Activated T-helper 9 cell treated with anti-CD3 and anti-CD28 coated beads, Interleukin-2, amount 50 U/mL, for 16 hours (primary cell): Measurements from ENCODE around the gene SMYD5.

Experiments used
- DNase-seq: peaks from one replicate; pipeline ENCODE4 v3.0.0-alpha.2; 2020; ENCODE audit warnings: low read depth

The SMYD5 gene

DNA sequence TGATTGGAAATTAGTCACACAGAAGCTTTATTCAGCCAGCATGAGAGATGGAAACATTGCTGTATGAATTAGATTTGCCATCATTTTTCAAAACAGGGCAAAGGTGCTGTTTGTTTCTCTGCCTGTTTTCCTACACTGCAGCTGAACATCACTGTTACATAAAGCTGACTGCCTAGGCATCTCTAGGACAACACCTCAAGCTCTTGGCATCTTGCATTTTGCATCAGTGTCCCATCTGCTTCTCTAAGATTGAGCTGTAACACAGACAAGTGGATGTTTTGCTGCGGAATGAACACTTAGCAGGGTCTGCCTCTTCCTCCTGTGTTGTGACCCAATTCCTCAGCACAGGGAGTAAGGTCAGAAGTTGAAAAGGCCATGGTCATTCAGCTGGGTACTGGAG is 24.9 kb downstream of the SMYD5 start:
- no peak for DNase-seq

DNA sequence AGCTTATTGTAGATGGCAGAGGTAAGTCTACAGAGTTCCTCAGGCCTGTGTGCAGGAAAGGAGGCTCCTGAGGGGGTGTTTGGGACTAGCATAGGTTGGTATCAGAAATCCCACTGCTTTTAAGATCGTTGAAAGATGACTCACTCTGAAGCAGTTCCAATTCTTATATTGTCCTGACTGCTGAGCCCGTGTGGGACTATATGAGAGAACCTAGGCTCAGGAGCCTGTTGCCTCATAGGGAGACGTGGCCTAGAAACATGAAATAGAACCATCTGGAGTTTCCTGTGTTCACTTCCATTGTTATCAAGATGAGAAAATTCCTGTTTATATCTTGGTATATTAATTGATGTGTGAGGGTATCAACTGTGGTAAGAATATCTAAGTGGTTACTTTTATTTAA is 25.7 kb downstream of the SMYD5 start:
- no peak for DNase-seq

DNA sequence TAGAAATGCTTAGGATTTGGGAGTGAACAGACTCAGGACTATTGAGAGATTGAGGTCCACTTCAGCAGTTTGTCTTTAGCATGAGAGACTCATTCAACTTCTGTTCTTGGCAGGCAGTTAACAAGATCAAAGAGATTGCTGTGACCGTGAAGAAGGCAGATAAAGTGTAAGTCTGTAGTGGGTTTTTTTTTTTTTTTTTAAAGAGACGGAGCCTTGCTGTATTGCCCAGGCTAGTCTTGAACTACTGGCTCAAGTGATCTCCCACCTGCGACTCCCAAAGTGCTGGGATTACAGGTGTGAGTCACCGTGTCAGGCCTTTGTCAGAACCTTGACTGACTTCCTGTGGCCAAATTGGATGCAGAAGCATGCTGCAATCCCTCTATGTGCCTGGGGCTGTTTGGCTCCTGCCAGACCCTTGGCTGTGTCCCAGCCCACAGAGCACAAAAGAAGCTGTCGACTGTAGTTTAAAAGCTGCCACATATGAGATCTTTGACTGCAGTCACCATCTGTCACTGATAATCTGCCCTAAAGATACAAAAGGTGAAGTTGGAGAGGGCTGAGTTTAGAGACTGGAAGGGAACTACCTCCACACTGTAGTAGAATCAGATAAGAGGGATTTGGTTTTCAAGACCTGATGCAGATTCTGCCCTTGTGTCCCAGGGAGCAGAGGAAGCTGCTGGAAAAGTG is 30.0 kb downstream of the SMYD5 start:
- no peak for DNase-seq

DNA sequence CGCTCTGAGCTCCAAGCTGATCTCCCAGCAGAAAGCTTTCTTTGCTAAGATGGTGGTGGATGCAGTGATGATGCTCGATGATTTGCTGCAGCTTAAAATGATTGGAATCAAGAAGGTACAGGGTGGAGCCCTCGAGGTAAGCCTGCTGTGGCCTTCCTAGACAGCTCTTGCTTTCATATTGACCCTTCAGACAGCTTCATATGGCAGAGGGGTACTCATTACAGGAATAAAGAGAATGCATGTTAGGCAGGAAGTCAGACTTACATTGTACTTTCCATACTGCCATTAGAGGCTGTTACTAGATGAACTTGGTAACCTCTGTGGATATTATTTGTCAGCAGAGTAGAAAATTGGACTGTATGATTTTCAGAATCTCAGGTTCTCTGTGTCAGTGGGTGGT is 30.5 kb downstream of the SMYD5 start:
- DNase-seq, result no peak

DNA sequence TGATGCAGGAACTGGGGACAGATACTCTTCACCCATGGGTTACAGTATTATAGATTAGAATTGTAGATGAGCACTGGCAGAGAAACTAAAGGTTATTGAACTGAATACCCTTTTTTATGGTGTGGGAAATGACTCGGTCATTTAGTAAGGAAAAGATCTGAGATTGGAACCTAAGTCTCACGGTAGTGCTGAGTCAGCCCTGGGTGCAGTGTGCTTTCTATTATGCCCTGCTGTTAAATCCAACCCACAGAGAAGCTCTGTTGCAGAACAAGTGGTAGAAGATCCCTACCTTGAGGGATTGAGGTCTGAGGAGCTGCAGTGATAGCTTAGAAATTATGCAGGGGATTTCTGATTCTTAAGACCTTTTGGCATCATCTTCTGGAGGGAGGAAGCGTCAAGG is 32.8 kb downstream of the SMYD5 start:
- no peak for DNase-seq

DNA sequence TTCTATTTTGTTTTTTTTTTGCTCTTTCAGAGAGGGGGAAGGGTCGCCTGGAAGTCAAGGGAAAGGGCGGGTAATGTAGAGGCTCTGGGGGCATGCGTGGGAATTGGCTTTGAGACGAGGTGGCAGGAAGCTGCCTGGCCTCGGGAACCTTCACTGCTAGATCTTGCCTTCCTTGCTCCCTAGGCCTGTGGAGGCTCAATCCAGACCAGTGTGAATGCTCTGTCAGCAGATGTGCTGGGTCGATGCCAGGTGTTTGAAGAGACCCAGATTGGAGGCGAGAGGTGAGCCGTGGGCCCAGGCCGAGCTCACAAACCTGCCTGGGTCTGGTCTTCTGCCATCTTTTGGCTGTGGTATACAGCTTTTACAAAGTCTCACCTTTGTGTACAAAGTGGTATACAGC is 35.6 kb downstream of the SMYD5 start:
- no peak for DNase-seq

DNA sequence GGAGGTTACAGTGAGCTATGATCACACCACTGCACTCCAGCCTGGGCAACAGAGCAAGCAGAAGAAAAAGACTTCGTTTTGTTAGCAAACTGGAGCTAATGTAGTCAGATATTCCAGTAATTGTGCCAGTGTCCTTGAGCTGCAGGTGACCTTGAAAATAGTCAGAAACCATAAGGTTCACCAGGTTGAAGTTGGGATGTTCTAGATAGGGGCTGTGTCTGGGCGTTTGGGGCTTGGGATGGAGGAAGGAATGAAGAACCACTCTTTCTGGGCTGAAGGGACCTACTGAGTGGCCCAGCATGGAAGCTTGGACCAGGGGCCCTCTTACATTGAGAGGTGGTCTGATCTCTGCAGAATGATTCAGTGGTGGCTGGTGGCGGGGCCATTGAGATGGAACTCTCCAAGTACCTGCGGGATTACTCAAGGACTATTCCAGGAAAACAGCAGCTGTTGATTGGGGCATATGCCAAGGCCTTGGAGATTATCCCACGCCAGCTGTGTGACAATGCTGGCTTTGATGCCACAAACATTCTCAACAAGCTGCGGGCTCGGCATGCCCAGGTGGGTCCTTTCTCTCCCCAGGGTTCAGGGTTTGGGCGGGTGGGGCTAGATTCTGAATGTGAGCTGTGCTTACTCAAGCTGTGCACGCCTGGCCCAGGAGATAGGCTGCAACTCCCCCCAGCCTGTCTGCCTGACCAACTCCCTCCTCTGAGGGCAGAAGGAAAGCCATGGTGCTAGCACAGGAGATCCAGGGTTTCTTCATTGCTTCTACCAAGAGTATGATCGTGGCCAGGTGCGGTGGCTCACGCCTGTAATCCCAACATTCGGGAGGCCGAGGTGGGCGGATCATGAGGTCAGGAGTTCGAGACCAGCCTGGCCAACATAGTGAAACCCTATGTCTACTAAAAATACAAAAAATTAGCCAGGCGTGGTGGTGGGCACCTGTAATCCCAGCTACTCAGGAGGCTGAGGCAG is 37.1 kb downstream of the SMYD5 start:
- DNase-seq, result no peak

DNA sequence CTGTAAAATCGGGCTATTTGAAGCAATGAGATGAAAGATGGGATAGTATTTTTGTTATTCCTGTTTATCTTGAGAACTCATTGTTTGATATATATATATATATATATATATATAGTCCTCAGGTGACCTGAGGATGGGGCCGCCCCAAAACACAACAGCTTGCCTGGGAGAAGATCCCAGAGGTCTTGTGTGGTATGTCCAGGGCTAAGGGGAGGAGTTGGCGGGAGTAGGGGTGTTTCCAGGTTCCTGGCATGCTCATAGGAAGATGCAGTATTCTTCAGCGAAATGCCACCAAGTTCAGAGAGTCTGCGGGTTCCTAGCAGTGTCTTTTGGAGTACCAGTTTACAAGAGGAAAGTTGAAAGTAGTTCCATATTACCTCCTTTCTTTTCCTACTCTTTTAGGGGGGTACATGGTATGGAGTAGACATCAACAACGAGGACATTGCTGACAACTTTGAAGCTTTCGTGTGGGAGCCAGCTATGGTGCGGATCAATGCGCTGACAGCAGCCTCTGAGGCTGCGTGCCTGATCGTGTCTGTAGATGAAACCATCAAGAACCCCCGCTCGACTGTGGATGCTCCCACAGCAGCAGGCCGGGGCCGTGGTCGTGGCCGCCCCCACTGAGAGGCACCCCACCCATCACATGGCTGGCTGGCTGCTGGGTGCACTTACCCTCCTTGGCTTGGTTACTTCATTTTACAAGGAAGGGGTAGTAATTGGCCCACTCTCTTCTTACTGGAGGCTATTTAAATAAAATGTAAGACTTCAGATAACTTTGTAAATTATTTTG is 38.4 kb downstream of the SMYD5 start:
- DNase-seq, result no peak

DNA sequence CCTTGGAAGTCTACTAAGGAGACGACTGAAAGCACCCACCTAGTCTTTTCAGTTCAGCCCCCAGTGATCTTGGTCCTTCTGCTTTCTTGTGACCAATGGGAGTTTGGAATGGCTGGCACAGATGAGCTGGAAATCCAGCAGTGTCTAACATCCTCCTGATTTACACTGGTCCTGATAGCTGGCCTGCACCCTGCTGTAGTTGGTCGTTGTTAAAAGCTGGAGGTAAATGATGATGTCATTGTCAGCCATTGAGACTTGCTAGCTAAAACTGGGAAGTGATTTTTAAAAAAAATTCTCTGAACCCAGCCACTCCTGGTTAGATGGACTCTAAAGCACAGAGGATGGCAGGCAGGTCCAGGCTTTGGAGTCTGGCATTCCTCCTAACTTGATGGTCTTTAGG is 39.4 kb downstream of the SMYD5 start:
- DNase-seq, result no peak

DNA sequence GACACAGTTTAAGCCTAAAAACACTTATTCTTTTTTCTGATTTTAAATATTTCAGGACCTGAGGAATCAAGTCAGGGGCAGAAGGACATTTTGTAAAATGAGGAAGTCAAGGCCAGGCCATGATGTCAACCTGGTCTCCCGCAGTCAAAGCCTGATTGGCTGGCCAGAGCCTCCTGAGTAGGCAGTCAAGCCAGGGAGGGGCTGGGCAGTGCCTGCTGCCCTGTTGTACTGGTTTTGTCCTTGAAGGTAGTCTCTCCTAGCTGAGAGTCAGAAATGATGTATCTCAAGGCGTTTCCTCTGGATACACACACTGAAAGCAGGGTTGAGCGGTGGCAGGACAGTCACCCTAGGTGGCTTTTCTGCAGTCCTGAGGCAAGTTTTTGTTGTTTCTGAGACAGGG is 39.9 kb downstream of the SMYD5 start:
- DNase-seq, result no peak

DNA sequence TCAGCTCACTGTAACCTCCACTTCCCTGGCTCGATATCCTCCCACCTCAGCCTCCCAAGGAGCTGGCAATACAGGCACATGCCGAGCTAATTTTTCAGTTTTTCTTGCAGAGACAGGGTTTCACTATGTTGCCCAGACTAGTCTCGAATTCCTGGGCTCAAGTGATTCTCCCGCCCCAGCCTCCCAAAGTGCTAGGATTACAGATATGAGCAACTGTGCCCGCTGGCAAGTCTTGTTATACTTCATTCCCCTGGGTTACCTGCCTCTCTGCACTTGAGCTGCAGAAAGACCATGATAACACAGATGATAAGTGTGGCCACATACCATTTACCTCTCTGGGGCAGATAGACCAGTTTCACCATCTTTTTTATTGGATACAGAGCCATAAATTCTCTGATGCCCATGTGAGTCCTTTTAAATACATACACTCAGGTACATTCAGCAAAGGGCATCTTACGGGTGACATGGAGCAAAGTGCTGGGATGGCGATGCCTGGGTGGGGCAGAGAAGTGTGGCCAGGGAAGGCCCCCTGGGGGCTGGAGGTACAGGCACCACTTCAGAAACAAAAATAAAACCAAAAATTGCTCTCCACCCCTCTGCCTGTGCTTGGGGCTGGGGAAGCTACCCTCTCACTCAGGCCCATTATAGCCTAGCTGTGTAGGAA is 40.4 kb downstream of the SMYD5 start:
- no peak for DNase-seq

DNA sequence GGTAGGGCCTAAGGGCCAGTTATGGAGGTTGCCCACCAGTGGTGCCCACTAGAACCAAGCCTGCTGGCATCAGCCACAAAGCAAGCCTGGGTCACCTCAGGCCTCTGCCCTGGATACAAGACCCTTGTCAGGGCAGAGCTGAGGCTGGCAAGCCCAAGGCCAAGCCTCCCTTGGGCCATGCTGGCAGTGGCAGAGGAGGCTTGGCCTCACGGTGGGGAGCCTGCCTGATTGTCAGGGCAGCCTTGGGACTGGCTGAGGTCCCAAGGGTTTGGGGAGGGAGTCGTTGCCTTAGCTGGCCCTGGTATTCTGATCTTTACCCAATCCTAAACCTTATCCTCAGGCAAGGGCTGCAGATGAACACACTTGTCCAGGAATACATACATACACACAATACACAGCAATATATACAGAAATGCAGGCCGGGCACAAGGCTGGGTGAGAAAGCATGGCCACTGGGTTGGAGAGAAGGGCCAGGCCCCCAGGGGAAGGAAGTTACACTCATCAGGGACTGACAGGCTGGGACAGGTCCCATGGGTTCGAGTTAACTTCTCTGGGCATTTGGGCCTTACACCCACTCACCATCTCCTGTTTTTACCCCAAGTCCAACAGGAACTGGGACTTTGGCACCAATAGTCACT is 41.1 kb downstream of the SMYD5 start:
- no peak for DNase-seq

DNA sequence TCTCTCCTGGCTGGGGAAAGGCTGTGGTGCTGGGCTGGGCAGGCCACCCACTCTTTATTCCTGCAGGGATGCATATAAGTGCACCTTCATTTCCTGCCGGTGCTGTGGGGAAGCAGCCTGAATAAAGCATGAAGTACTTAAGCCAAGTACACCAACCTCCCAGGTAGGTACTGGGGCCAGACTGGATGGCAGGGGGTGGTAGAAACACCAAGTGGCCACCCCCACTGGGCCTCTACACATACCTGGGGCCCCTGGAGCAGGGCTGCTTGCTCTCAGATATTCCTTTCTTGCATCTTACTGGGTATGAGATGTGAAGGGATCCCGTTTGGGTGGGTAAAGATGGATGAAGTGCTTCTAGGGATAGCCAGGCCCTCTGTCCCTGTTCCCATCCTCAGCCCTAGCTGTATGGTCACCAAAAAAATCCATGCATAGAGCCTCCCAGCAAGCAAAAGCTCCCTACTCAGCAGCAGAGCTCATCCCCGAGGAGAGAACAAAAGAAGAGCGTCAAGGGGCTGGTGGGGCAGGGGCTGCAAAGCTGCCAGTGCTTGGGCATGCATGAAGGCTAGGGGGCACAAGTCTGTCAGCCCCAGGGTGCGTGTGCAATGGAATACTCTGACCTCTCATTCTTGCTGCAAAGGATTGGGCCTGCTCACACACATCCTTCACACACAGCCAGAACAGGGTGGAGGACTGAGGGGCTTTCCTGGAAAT is 42.0 kb downstream of the SMYD5 start:
- no peak for DNase-seq

DNA sequence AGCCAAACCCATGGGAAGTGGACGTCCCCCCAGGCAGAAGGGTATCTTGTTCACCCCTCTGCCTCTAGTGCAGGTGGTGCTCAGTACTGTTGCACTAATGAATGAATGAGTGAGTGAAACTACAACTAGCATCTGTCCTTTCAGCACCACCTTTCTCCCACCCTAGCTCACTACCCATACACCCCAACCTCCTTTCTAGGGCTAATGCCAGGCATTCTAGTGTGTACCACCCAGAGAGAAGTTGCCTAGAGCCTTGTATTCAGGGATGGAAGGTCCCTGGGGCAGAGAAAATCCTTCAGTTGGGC is 42.5 kb downstream of the SMYD5 start:
- DNase-seq, result no peak

DNA sequence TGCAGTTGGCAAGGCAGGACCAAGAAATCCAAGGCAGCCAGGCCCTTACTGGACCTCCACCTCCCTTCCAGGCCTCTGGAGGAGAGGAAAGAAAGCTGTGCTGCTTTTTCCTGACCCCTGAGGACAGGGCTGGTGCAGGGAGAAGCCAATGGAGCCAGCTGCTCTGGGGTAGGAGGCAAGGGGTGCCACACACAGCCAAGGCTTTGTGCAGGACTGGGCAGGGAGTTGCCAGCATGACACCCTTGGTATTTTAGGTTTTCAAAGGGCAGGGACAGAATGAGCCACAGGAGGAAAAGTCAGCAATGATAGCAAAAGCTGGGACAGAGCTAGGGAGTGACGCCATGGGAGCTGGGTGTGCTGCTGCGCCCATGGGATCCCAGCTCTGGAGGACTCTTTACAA is 43.0 kb downstream of the SMYD5 start:
- DNase-seq, result no peak

DNA sequence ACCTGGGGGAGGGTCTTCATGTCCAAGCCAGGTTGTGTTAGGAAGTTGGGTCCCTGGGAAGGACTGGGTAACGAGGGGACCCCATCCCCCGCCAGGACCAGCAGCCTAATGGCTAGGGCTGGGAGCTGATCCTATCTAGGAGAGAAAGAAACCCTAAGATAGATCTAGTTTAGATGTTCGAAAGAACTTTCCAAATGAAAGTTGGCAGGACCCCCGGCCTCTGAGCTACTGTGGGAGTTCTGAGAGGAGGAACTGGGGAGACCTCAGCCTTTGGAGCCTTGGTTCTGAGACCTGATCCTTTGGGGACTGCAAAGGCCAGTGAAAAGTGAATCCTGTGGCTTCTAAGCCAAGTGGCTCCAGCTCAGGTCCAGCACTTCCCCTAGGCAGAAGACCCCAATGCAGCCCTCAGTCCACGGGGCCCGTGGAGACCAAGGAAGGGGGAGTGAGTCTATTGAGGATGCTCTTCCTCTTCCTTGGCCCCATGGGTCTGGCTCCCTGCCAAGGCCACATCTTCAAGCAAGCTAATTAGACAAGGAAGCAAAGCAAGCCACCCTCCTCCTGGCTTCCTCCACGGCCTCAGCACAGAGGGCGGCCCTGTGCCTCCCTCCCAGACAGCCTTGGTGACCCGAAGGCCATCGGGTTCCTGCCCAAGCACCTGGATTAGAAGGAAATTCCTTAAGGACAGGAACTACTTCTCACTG is 43.5 kb downstream of the SMYD5 start:
- DNase-seq, result no peak

DNA sequence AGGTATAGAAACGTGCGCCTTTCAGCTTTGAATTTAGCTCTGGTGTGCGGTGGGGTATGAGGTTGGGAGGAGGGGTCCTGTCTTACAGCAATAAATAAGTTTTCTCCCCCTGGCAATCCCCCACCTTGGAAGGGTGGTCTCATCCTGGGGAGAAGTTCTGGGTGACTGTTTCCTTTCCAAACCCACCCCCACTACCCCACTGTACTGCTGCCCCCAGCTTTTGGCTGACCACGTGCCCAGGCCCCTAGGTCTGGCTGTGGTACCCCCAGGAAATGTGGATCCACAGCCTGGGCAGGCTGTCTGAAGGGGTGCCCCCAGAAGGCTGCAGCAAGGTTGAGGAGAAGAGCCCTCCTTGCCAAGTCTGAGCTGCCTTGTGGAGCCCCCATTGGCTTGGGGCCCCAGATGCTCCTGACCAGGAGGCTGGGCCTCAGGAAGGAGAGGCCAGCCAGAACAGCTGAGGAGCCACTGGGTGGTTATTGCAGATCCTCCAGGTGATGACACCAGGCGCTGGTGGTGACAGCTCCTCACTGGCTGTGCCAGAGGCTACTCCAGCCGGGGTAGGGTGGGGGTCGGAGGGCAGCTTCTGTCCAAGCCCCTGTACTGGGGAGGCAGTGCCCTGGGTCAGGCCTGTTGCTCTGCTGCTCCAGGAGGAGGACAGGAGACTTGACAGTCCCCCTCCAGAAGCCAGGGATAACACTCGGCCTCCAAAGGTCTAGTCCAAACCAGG is 44.3 kb downstream of the SMYD5 start:
- DNase-seq, result no peak

DNA sequence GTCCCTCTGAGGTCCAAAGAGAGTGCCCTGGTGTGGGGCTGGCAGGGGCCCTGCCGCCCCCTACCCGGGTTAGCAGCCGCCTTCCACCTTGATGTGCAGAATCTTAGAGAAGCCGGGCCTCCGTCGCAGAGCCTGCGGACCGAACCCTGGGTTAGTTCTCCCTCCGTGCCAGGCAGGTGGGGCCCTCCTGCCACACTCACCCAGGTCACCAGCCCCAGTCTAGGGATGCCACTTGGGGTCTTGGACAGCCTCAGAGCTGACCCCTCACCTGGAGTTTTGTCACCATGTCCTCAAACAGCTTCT is 44.8 kb downstream of the SMYD5 start:
- DNase-seq, result no peak

DNA sequence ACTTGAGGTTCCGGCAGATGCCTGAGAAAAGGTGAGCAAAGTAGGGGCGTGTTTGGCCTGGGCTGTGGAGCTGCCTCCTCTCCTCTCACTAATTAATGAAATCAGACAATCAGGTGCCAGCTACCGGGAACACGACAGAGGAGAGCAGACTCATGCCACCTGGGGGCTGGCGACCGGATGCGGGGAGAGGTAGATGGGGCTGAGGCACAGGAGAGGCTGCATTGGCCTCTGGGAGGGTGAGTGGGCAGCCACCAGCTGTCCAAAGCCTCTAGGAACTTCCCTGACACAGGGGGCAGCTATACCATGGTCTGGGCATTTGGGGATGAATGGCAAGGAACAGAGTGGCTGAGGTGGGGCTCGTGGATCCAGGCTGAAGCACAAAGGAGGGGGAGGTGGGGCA is 45.2 kb downstream of the SMYD5 start:
- DNase-seq, result no peak

DNA sequence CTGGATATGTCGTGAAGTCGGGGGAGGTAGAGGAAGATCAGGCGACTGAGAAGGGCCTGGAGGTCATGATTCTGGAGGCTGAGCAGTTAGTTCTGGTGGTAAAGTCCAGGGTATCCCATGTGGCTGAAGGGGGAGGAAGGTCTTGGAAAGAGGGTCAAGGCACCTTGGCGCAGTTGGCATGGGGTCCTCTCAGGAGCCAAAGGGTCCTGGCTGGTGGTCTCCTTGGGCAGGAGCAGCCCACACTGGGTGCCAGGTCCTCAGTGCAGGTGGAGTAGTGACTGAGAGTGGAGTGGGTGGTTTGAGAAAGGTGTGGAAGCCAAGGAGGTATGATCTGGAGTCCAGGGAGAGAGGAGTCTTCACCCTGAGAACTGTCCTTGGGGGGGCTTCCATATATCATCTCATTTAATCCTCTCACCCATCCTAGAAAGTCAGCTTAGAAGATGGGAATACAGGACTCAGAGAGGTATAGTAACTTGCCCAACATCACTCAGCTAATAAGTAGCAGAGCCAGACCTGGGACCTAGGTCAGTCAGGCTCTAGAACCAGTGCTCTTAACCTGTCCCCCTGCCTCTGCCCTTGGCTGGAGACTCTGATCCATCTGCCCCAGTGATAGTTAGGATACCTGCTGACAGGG is 45.8 kb downstream of the SMYD5 start:
- no peak for DNase-seq
